Measurements from ENCODE around the gene ROR1. TPM values are rescaled to one million over a fixed set of nuclear protein-coding genes. Genes with fewer than 3 reads are reported as not detected.
"Not testable (repeated sequence)": the region's sequence is repeated elsewhere in the genome, so short reads cannot be mapped to it uniquely, and the experiment has no call there.

ROR1 gene
- total RNA-seq, 1 donor = 52.5 TPM

DNA sequence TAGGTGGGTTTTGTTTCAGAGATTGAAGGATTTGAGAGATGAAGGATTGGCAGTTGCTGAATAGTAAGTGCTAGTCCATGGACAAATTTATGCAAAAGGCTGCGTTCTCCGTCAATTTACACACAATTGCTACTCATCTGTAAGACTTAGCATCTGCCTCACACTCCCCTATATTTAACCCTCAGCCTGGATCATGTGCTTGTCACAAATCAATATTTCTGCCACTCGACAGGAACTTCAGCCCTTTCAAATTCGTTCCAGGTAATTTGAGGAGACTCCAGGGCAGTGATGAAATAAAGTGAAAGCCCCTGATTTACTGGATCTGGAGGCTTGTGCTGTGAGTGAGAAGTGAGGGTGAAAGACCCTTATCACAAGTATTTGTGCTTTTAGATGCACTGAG, 324.0 kb downstream of the ROR1 start:
- no peak overlapping the region for H3K27ac ChIP-seq (ENCODE audit: low read depth, low read length)
- H3K4me3 ChIP-seq (ENCODE audit: insufficient read depth, low read length) = no peak overlapping the region
- peaks cover 22% of the 10 kb centered on the region for H3K4me1 ChIP-seq (ENCODE audit: insufficient read depth, low read length)
- no peaks in the 10 kb centered on the region for H3K27me3 ChIP-seq (ENCODE audit: insufficient read depth, low read length)
- no peaks in the 10 kb centered on the region for H3K36me3 ChIP-seq (ENCODE audit: insufficient read depth, low read length)
- TF ChIP-seq, protein P1, sequence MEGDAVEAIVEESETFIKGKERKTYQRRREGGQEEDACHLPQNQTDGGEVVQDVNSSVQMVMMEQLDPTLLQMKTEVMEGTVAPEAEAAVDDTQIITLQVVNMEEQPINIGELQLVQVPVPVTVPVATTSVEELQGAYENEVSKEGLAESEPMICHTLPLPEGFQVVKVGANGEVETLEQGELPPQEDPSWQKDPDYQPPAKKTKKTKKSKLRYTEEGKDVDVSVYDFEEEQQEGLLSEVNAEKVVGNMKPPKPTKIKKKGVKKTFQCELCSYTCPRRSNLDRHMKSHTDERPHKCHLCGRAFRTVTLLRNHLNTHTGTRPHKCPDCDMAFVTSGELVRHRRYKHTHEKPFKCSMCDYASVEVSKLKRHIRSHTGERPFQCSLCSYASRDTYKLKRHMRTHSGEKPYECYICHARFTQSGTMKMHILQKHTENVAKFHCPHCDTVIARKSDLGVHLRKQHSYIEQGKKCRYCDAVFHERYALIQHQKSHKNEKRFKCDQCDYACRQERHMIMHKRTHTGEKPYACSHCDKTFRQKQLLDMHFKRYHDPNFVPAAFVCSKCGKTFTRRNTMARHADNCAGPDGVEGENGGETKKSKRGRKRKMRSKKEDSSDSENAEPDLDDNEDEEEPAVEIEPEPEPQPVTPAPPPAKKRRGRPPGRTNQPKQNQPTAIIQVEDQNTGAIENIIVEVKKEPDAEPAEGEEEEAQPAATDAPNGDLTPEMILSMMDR (IDR thresholded peaks at IDR 0.05; ENCODE audit: extremely low read depth, low read depth, low read length) = no peak
- no peaks in the 10 kb centered on the region for H3K79me2 ChIP-seq (ENCODE audit: insufficient read depth, low read length)
- H3K4me2 ChIP-seq (ENCODE audit: insufficient read depth, low read length) = no peak overlapping the region
- no peaks in the 10 kb centered on the region for H3K9me3 ChIP-seq (ENCODE audit: low read depth, low read length)
- H4K20me1 ChIP-seq (ENCODE audit: insufficient read depth, low read length) = no peaks in the 10 kb centered on the region
- no peak for DNase-seq (ENCODE audit: insufficient read length, low spot score, missing footprints)
- no peak overlapping the region for H2AFZ ChIP-seq (ENCODE audit: low read length)

GRCh38 chr1:64098436-64098835, 324.6 kb downstream of the ROR1 start:
- Histone ChIP-seq H4K20me1 (ENCODE audit: insufficient read depth, low read length) (no peaks in the 10 kb centered on the region), H3K4me1 (ENCODE audit: insufficient read depth, low read length) (peaks cover 16% of the 10 kb centered on the region), H3K79me2 (ENCODE audit: insufficient read depth, low read length) (no peaks in the 10 kb centered on the region), H2AFZ (ENCODE audit: low read length) (no peak overlapping the region), H3K4me2 (ENCODE audit: insufficient read depth, low read length) (no peak overlapping the region), H3K27me3 (ENCODE audit: insufficient read depth, low read length) (no peaks in the 10 kb centered on the region), H3K27ac (ENCODE audit: low read depth, low read length) (no peak overlapping the region), H3K36me3 (ENCODE audit: insufficient read depth, low read length) (no peaks in the 10 kb centered on the region), H3K4me3 (ENCODE audit: insufficient read depth, low read length) (no peak overlapping the region), H3K9me3 (ENCODE audit: low read depth, low read length) (no peaks in the 10 kb centered on the region)
- TF ChIP-seq, protein P1 (IDR thresholded peaks at IDR 0.05; ENCODE audit: extremely low read depth, low read depth, low read length) = no peak
- DNase-seq (ENCODE audit: insufficient read length, low spot score, missing footprints) = no peak

- no peak overlapping the region for H3K4me3 ChIP-seq (ENCODE audit: insufficient read depth, low read length)
- no peak for DNase-seq (ENCODE audit: insufficient read length, low spot score, missing footprints)
- no peaks in the 10 kb centered on the region for H3K9me3 ChIP-seq (ENCODE audit: low read depth, low read length)
- no peaks in the 10 kb centered on the region for H3K79me2 ChIP-seq (ENCODE audit: insufficient read depth, low read length)
- TF ChIP-seq, protein P1 (IDR thresholded peaks at IDR 0.05; ENCODE audit: extremely low read depth, low read depth, low read length) = no peak
- H3K27me3 ChIP-seq (ENCODE audit: insufficient read depth, low read length) = no peaks in the 10 kb centered on the region
- no peaks in the 10 kb centered on the region for H4K20me1 ChIP-seq (ENCODE audit: insufficient read depth, low read length)
- peaks cover 11% of the 10 kb centered on the region for H3K4me1 ChIP-seq (ENCODE audit: insufficient read depth, low read length)
- peaks cover 3% of the 10 kb centered on the region for H3K36me3 ChIP-seq (ENCODE audit: insufficient read depth, low read length)
- no peak overlapping the region for H3K4me2 ChIP-seq (ENCODE audit: insufficient read depth, low read length)
- H2AFZ ChIP-seq (ENCODE audit: low read length) = no peak overlapping the region
- H3K27ac ChIP-seq (ENCODE audit: low read depth, low read length) = no peak overlapping the region
Measured at GRCh38 chr1:64098846-64099582, 325.2 kb downstream of the ROR1 start.

- Histone ChIP-seq H3K4me3 (ENCODE audit: insufficient read depth, low read length) (no peak overlapping the region), H3K27me3 (ENCODE audit: insufficient read depth, low read length) (no peaks in the 10 kb centered on the region), H2AFZ (ENCODE audit: low read length) (no peak overlapping the region), H4K20me1 (ENCODE audit: insufficient read depth, low read length) (no peaks in the 10 kb centered on the region), H3K9me3 (ENCODE audit: low read depth, low read length) (no peaks in the 10 kb centered on the region), H3K27ac (ENCODE audit: low read depth, low read length) (no peak overlapping the region), H3K4me2 (ENCODE audit: insufficient read depth, low read length) (no peak overlapping the region), H3K4me1 (ENCODE audit: insufficient read depth, low read length) (peaks cover 8% of the 10 kb centered on the region), H3K79me2 (ENCODE audit: insufficient read depth, low read length) (no peaks in the 10 kb centered on the region), H3K36me3 (ENCODE audit: insufficient read depth, low read length) (peaks cover 4% of the 10 kb centered on the region)
- no peak for DNase-seq (ENCODE audit: insufficient read length, low spot score, missing footprints)
- TF ChIP-seq, protein P1 (IDR thresholded peaks at IDR 0.05; ENCODE audit: extremely low read depth, low read depth, low read length) = no peak
Measured at GRCh38 chr1:64100791-64101190, 327.0 kb downstream of the ROR1 start.

- H3K27me3 ChIP-seq (ENCODE audit: insufficient read depth, low read length); H3K27ac ChIP-seq (ENCODE audit: low read depth, low read length); H3K4me1 ChIP-seq (ENCODE audit: insufficient read depth, low read length); H4K20me1 ChIP-seq (ENCODE audit: insufficient read depth, low read length); H3K4me2 ChIP-seq (ENCODE audit: insufficient read depth, low read length); H3K4me3 ChIP-seq (ENCODE audit: insufficient read depth, low read length); DNase-seq (ENCODE audit: insufficient read length, low spot score, missing footprints); H3K9me3 ChIP-seq (ENCODE audit: low read depth, low read length); H2AFZ ChIP-seq (ENCODE audit: low read length); H3K36me3 ChIP-seq (ENCODE audit: insufficient read depth, low read length): not testable (repeated sequence)
- peaks cover 13% of the 10 kb centered on the region for H3K79me2 ChIP-seq (ENCODE audit: insufficient read depth, low read length)
Measured at GRCh38 chr1:64104585-64104984, 330.8 kb downstream of the ROR1 start.

Data from osteoblast (primary cell).